Pons (tissue), 1 donor: ENCODE data around the gene NR4A1.

Experiments
- DNase-seq: peaks from one replicate; pipeline ENCODE4 v3.0.0-alpha.2; 2016; ENCODE audit warnings: low spot score

The NR4A1 gene

GRCh38 chr12:52041695-52042123 is 9.5 kb upstream of the NR4A1 start:
- no peak for DNase-seq

GRCh38 chr12:52042706-52043385 is 8.4 kb upstream of the NR4A1 start:
- DNase-seq = no peak

DNA sequence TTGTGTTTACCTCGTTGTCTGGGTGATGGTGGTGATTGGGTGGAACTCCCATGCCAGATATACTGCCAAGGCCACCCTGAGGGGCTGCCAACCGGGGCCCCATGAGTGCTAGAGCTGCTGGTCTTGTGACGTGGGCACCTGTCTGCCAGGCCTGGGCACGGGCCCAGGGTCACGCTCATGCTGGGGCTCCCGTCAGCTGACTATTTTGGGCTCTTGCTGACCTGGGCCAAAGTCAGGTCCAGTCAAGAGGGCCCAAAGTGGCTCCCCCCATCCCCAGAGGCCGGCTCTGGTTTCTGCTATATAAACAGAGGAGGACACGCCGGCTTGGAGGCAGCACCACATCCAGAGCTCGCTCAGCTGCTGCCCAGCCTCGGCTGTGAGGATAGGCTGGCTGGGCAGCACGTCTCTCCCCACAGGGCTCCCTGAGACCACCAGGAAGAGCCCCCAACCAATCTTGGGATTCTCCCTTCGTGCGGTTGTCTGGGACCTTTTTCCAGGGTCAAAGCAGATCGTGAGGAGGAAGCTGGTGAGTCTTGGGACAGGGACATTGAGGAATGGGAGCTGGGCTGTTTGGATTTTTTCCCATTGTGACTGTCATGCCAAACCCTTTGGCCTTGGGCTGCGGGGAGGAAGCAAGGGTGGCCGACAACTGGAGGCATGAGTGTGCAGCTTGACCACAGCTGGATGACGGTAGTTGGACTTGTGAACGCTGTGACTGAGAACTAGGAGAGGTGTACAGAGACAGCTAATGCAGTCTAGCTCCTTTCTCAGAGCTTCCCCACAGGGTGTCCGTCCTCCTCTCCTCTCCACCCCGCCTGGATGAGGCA is 7.6 kb upstream of the NR4A1 start:
- DNase-seq = no peak

DNA sequence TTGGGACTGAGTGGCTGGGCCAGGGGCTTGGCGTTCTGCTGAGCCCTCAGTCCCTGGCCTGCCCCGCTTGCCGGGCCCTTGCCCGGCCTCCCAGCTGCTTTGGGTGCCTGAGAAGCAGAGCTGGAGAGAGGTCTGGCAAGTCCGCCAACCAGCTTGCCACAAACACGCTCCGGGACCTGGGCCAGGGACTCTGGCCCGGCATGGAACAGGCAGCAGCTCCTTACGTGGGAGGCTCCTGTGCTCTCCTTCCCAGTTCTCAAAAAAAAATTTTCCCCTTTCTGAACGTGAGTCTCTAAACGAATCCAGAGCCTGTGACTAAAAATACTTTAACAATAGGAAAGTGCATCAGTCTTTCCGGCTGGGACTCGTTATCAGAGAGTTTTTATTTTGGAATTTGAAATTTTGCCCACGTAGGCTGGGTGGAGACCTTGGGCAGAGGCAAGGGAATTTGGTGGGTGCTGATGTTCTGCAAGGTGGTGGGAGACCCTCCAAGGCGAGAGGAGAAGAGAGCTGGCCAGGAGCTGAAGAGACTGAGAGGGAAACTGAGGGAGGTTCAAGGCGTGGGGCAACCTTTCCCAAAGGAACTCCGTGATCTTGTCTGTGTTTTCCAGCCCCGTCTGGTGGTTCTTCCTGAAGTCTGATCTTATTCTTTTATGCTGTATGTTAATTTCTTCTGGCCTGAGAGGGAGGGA is 6.8 kb upstream of the NR4A1 start:
- peak; percentile 70 for DNase-seq

DNA sequence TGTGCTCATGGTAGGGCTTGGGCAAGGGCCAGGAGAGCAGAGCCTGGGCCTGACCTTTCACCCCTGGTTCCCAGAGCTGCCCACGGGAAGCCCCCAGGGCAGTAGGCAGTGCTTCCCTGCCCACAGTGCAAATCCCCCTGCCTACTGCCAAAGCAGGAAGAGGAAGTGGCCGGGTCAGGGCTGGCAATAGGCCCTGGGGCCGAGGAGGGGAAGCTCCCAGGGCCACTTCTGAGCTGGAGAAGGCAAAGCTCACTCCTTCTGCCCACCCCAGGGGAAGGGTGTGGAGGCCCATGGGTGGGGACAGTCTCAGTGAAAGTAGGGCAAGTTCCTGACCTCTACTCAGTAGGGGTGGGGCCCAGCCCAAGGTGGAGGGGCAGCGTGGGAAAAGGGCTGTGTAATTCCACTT is 5.4 kb upstream of the NR4A1 start:
- DNase-seq = no peak

GRCh38 chr12:52046859-52047258 is 4.4 kb upstream of the NR4A1 start:
- DNase-seq = no peak

- no peak for DNase-seq
Observed at GRCh38 chr12:52049286-52049685, 2.0 kb upstream of the NR4A1 start.

- no peak for DNase-seq
Observed at GRCh38 chr12:52049688-52050087, 1.6 kb upstream of the NR4A1 start.

DNA sequence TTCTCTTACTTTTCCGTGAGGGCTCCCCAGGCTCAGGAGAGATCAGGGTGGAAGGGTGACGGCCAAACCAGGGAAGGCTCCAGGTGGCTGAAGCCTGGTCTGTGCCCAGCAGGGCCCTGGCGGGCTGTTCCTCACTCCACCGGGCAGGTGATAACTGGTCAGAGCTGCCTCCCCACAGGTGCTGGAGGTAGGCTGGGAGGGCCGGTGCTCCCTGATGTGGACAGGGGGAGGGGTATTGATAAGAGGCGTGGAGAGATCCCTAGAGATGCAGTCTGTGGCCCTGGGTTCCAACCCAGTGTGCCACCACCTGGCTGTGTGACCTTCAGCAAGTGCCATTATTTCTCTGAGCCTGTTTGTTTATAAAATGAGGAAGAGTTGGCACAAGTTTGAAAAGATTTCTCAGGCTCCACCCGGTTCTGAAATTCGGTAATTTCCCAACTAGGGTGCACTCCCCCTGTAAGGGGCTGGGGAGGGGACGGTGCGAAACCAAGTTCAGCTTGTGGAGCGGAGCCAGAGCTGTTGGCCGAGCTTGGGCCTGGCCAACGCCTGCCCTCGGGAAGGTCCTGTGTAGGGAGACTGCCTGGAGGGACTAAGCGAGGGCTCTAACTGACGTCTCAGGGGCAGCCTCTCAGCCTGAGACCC is 1.0 kb upstream of the NR4A1 start:
- no peak for DNase-seq

DNA sequence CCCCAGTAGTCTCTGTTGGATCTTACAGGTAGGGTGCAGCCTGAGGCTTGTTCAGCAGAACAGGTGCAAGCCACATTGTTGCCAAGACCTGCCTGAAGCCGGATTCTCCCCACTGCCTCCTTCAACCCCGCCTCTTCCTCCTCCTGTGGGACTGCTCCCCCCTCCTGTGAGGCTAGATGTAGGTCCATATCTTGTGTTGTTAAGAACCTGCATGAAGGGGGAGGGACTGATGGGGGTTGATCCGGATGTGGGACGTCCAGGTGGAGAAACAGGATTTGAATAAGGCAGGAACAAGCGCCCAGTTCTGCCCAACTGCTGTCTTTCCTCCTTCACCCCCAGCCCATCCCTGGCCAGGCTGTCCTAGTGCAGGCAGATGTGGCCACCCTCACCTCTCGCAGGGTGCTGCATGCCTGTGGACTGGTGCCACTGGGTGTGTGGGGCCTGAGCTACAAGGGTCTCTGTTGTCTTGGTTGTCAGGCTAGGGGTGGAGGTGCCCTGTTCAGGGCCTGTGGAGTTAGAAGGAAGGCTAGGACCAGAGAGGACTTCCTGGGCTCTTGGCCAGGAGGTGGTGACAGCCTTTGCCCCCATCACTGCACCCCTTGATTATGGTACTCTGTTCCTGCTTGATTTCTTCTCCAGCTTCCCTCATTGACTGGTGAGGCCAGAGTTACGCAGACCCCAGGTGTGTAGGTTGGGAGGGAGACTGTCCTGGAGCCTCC is 1.4 kb downstream of the NR4A1 start:
- no peak for DNase-seq

GRCh38 chr12:52053536-52054209 is 2.4 kb downstream of the NR4A1 start:
- DNase-seq = no peak

- no peak for DNase-seq
Observed at GRCh38 chr12:52054231-52054832, 3.1 kb downstream of the NR4A1 start.

DNA sequence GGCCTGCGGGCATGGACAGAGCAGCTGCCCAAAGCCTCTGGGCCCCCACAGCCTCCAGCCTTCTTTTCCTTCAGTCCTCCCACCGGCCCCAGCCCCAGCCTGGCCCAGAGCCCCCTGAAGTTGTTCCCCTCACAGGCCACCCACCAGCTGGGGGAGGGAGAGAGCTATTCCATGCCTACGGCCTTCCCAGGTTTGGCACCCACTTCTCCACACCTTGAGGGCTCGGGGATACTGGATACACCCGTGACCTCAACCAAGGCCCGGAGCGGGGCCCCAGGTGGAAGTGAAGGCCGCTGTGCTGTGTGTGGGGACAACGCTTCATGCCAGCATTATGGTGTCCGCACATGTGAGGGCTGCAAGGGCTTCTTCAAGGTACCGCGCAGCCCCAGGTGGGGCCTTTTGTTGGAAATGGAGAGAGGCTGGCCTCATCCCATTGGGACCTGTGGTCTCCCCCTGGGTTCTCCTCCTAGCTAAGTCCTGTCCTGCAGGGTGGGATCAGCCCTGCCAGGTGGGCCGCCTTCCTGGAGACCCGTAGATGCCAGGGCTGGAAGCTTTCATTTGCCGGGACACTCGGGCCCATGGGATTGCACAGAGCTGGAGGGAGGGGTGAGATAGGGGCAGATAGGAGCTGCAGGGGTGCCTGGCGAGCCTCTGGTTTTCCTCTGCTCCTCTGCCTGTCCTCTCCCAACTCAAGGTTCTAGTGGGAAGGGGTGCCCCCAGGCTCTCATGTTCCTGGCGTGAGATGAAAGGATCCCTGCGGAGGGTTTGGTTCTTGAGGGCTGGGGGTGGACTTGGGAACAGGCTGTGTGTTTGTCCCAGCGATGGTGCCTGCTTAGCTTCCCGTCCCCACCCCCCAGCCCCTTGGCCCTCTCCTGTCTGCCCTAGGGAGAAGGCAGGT is 3.8 kb downstream of the NR4A1 start:
- DNase-seq = no peak

DNA sequence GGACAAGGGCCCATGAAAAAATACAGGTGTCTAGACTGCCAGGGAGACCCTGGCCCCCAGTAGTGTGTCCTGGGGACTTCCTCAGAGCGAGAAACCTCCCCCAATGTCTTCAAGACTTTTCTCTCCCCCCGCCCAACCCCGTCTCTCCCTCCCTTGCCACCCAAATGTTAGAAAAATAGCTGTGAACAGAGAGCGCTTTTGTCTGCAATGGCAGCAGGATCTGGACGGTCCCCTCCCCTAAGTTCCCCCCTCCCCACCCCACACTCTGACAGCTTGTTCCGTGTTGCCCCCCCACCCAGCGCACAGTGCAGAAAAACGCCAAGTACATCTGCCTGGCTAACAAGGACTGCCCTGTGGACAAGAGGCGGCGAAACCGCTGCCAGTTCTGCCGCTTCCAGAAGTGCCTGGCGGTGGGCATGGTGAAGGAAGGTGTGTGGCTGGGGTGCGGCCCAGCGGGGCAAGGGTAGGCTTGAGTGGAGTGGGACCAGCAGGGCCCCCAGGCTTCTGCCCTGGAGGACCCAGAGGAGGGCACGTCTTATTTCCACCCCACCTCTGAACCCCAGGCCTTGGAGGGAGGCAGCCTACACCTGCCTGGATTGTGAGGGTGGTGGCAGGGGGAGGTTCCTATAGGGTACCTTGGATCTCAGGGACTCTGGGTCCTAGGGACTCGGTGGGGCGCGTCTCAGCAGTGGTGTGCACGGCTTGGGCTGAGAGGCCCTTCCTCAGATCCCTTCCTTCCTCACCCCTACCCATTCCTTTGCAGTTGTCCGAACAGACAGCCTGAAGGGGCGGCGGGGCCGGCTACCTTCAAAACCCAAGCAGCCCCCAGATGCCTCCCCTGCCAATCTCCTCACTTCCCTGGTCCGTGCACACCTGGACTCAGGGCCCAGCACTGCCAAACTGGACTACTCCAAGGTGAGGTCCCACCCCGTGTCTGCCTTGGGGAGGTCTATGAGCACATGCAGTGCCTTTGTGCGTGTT is 4.8 kb downstream of the NR4A1 start:
- DNase-seq = peak; percentile 68

DNA sequence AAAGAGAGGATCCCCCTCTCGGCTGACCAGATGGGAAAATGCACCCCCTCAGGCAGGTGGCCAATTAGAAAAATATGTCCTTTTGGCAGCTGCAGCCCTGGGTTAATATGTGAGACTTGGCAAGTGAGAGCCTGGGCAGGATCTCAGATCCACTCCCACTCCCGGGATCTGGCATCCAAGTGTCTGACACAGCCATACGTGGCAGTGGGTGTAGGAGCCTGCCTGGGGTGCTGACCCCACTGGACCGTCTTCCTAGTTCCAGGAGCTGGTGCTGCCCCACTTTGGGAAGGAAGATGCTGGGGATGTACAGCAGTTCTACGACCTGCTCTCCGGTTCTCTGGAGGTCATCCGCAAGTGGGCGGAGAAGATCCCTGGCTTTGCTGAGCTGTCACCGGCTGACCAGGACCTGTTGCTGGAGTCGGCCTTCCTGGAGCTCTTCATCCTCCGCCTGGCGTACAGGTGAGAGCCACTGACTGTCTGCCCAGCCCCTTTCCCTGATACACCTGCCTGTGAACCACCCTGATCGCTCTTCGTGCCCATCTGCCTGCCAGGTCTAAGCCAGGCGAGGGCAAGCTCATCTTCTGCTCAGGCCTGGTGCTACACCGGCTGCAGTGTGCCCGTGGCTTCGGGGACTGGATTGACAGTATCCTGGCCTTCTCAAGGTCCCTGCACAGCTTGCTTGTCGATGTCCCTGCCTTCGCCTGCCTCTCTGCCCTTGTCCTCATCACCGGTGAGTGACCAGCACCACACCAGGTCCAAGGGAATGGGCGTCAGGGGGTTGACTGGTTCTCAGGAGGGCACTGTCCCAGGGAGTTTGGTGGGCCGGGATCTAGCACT is 5.8 kb downstream of the NR4A1 start:
- no peak for DNase-seq

- DNase-seq = no peak
Observed at GRCh38 chr12:52057638-52058576, 6.7 kb downstream of the NR4A1 start.
